BLaER1 treated with 17β-estradiol and CSF1 and Interleukin-3, amounts not matched to agents 10 nM and 100 nM (cell line): ENCODE data around the gene CDC6.
A peak's percentile ranks its signal among the peaks of the same experiment; 100 is the strongest.
"Not testable (repeated sequence)": the region's sequence is repeated elsewhere in the genome, so short reads cannot be mapped to it uniquely, and the experiment has no call there.

ENCODE experiments used
- H3K27ac ChIP-seq, 11 experiments: shearing (Covaris generic); formaldehyde crosslinking; 2 replicates each; pipeline ENCODE4 v1.8.1; 2022
- H3K27me3 ChIP-seq, 11 experiments: shearing (Covaris generic); formaldehyde crosslinking; 2 replicates each; pipeline ENCODE4 v1.8.1; 2022
- H3K36me3 ChIP-seq, 11 experiments: shearing (Covaris generic); formaldehyde crosslinking; 2 replicates each; pipeline ENCODE4 v1.8.1; 2022
- H3K4me1 ChIP-seq, 10 experiments: shearing (Covaris generic); formaldehyde crosslinking; 2 replicates each; pipeline ENCODE4 v1.8.1; 2022
- H3K4me2 ChIP-seq, 11 experiments: shearing (Covaris generic); formaldehyde crosslinking; 2 replicates each; pipeline ENCODE4 v1.8.1; 2022
- H3K4me3 ChIP-seq, 10 experiments: shearing (Covaris generic); formaldehyde crosslinking; 2 replicates each; pipeline ENCODE4 v1.8.1; 2022
- H3K9ac ChIP-seq, 11 experiments: shearing (Covaris generic); formaldehyde crosslinking; 2 replicates each; pipeline ENCODE4 v1.8.1; 2022
- H3K9me3 ChIP-seq, 11 experiments: shearing (Covaris generic); formaldehyde crosslinking; replicated peaks in 1 of 11; 2 replicates each; pipeline ENCODE4 v1.8.1; 2022
- H4K20me1 ChIP-seq, 11 experiments: shearing (Covaris generic); formaldehyde crosslinking; 2 replicates each; pipeline ENCODE4 v1.8.1; 2022
- Cebpa-rat ChIP-seq, 11 experiments: shearing (Covaris generic); IDR thresholded peaks; 2 replicates each; pipeline ENCODE4 v1.8.1; 2022

CDC6 gene

GRCh38 chr17:40295488-40296436, 8.1 kb downstream of the CDC6 start:
- H3K9me3 ChIP-seq, result no peaks in the 10 kb centered on the region
- peak overlapping the region in 2 of 11 experiments; percentile 37 to 43; a peak in 3 of 22 replicates for H3K4me2 ChIP-seq
- H3K9ac ChIP-seq, result no peak overlapping the region; a peak in 2 of 22 replicates
- H3K36me3 ChIP-seq, result peaks cover 0 to 100% (median 100%) of the 10 kb centered on the region in 11 experiments; a peak in 19 of 22 replicates
- TF ChIP-seq Cebpa-rat (IDR thresholded peaks at IDR 0.05), result no peak
- no peak overlapping the region for H3K27ac ChIP-seq
- H3K4me1 ChIP-seq, result peaks cover 0 to 19% (median 0%) of the 10 kb centered on the region in 10 experiments; a peak in 5 of 20 replicates
- H3K4me3 ChIP-seq, result no peak overlapping the region
- peaks cover 0 to 46% (median 14%) of the 10 kb centered on the region in 11 experiments; a peak in 8 of 22 replicates for H4K20me1 ChIP-seq
- no peaks in the 10 kb centered on the region for H3K27me3 ChIP-seq

GRCh38 chr17:40297511-40297910, 9.8 kb downstream of the CDC6 start:
- H3K4me2 ChIP-seq, result no peak overlapping the region
- no peaks in the 10 kb centered on the region for H3K27me3 ChIP-seq
- no peak overlapping the region for H3K4me3 ChIP-seq
- peaks cover 0 to 19% (median 0%) of the 10 kb centered on the region in 10 experiments; a peak in 5 of 20 replicates for H3K4me1 ChIP-seq
- no peak overlapping the region for H3K9ac ChIP-seq
- no peak for TF ChIP-seq Cebpa-rat (IDR thresholded peaks at IDR 0.05)
- H3K36me3 ChIP-seq, result peaks cover 0 to 100% (median 100%) of the 10 kb centered on the region in 11 experiments; a peak in 19 of 22 replicates
- H3K9me3 ChIP-seq, result no peaks in the 10 kb centered on the region
- H3K27ac ChIP-seq, result no peak overlapping the region
- peaks cover 0 to 33% (median 6%) of the 10 kb centered on the region in 11 experiments; a peak in 8 of 22 replicates for H4K20me1 ChIP-seq

- H3K27me3 ChIP-seq, result no peaks in the 10 kb centered on the region
- no peak overlapping the region for H3K4me2 ChIP-seq
- peaks cover 7 to 26% (median 7%) of the 10 kb centered on the region in 10 experiments; a peak in 18 of 20 replicates for H3K4me1 ChIP-seq
- TF ChIP-seq Cebpa-rat (IDR thresholded peaks at IDR 0.05), result no peak
- H3K9me3 ChIP-seq, result no peaks in the 10 kb centered on the region
- peaks cover 0 to 25% (median 5%) of the 10 kb centered on the region in 11 experiments; a peak in 8 of 22 replicates for H4K20me1 ChIP-seq
- no peak overlapping the region for H3K27ac ChIP-seq
- H3K4me3 ChIP-seq, result no peak overlapping the region
- H3K36me3 ChIP-seq, result peaks cover 0 to 100% (median 97%) of the 10 kb centered on the region in 11 experiments; a peak in 19 of 22 replicates
- 0 out of 22 replicates have a peak overlapping the region, but pooled peaks of 1 of the 11 experiments have one; percentile 18 for H3K9ac ChIP-seq
Observed at GRCh38 chr17:40298726-40299125, 11.0 kb downstream of the CDC6 start.

- peaks cover 0 to 25% (median 5%) of the 10 kb centered on the region in 11 experiments; a peak in 8 of 22 replicates for H4K20me1 ChIP-seq
- not testable (repeated sequence) for H3K9ac ChIP-seq, H3K4me2 ChIP-seq, H3K27me3 ChIP-seq, H3K9me3 ChIP-seq, H3K27ac ChIP-seq, H3K4me3 ChIP-seq
- H3K36me3 ChIP-seq, result peaks cover 0 to 100% (median 97%) of the 10 kb centered on the region in 11 experiments; a peak in 19 of 22 replicates
- peaks cover 12 to 31% (median 12%) of the 10 kb centered on the region in 10 experiments; a peak in 18 of 20 replicates for H3K4me1 ChIP-seq
Observed at GRCh38 chr17:40299159-40299757, 11.6 kb downstream of the CDC6 start.

- no peaks in the 10 kb centered on the region for H3K27me3 ChIP-seq
- no peak for TF ChIP-seq Cebpa-rat (IDR thresholded peaks at IDR 0.05)
- no peak overlapping the region for H3K27ac ChIP-seq
- peaks cover 16 to 37% (median 21%) of the 10 kb centered on the region in 10 experiments for H3K4me1 ChIP-seq
- H3K4me3 ChIP-seq, result no peak overlapping the region
- H3K9me3 ChIP-seq, result no peaks in the 10 kb centered on the region
- peak overlapping the region in 1 of 11 experiments; percentile 15; a peak in 1 of 22 replicates for H3K9ac ChIP-seq
- H4K20me1 ChIP-seq, result peaks cover 0 to 14% (median 3%) of the 10 kb centered on the region in 11 experiments; a peak in 7 of 22 replicates
- H3K4me2 ChIP-seq, result no peak overlapping the region
- peaks cover 0 to 91% (median 82%) of the 10 kb centered on the region in 11 experiments; a peak in 18 of 22 replicates for H3K36me3 ChIP-seq
Observed at GRCh38 chr17:40301315-40301714, 13.6 kb downstream of the CDC6 start.

- H3K27ac ChIP-seq, result no peak overlapping the region
- H3K36me3 ChIP-seq, result peaks cover 0 to 73% (median 64%) of the 10 kb centered on the region in 11 experiments; a peak in 18 of 22 replicates
- 0 out of 22 replicates have a peak overlapping the region, but pooled peaks of 3 of the 11 experiments have one; percentile 3 to 16 (median 6) for H3K9ac ChIP-seq
- H3K27me3 ChIP-seq, result no peaks in the 10 kb centered on the region
- no peaks in the 10 kb centered on the region for H3K9me3 ChIP-seq
- H4K20me1 ChIP-seq, result peaks cover 0 to 9% (median 0%) of the 10 kb centered on the region in 11 experiments; a peak in 6 of 22 replicates
- H3K4me3 ChIP-seq, result no peak overlapping the region
- peak overlapping the region in 10 of 11 experiments; percentile 5 to 72 (median 34); a peak in 16 of 22 replicates for H3K4me2 ChIP-seq
- peaks cover 35 to 49% (median 39%) of the 10 kb centered on the region in 10 experiments for H3K4me1 ChIP-seq
- TF ChIP-seq Cebpa-rat (IDR thresholded peaks at IDR 0.05), result no peak
Observed at GRCh38 chr17:40303009-40303657, 15.5 kb downstream of the CDC6 start.

GRCh38 chr17:40303708-40304551, 16.3 kb downstream of the CDC6 start:
- no peak for TF ChIP-seq Cebpa-rat (IDR thresholded peaks at IDR 0.05)
- Histone ChIP-seq H3K27ac (no peak overlapping the region), H3K9me3 (no peaks in the 10 kb centered on the region), H3K4me2 (peak overlapping the region in 10 of 11 experiments; percentile 5 to 72 (median 34); a peak in 15 of 22 replicates), H3K27me3 (no peaks in the 10 kb centered on the region), H3K4me1 (peaks cover 43 to 57% (median 47%) of the 10 kb centered on the region in 10 experiments), H4K20me1 (peaks cover 0 to 9% (median 0%) of the 10 kb centered on the region in 11 experiments; a peak in 5 of 22 replicates), H3K9ac (peak overlapping the region in 3 of 11 experiments; percentile 3 to 18 (median 16); a peak in 2 of 22 replicates), H3K36me3 (peaks cover 0 to 65% (median 56%) of the 10 kb centered on the region in 11 experiments; a peak in 18 of 22 replicates), H3K4me3 (no peak overlapping the region)

GRCh38 chr17:40304552-40304863, 16.8 kb downstream of the CDC6 start:
- H3K27me3 ChIP-seq, H3K9ac ChIP-seq, H3K4me3 ChIP-seq, H3K27ac ChIP-seq, H4K20me1 ChIP-seq, H3K9me3 ChIP-seq: not testable (repeated sequence)
- Histone ChIP-seq H3K4me1 (peaks cover 48 to 62% (median 52%) of the 10 kb centered on the region in 10 experiments), H3K36me3 (peaks cover 0 to 59% (median 50%) of the 10 kb centered on the region in 11 experiments; a peak in 17 of 22 replicates), H3K4me2 (peak overlapping the region in 6 of 11 experiments; percentile 22 to 72 (median 56); a peak in 9 of 22 replicates)

GRCh38 chr17:40304866-40305265, 17.2 kb downstream of the CDC6 start:
- Histone ChIP-seq H3K36me3 (peaks cover 0 to 56% (median 47%) of the 10 kb centered on the region in 11 experiments; a peak in 17 of 22 replicates), H3K4me1 (peaks cover 52 to 66% (median 56%) of the 10 kb centered on the region in 10 experiments)
- not testable (repeated sequence) for H3K9ac ChIP-seq, H4K20me1 ChIP-seq, H3K9me3 ChIP-seq, H3K4me2 ChIP-seq, H3K27me3 ChIP-seq, H3K27ac ChIP-seq, H3K4me3 ChIP-seq
